ENCODE results near the gene CREB1. TPM values are rescaled to one million over a fixed set of nuclear protein-coding genes. Genes with fewer than 3 reads are reported as not detected.

Gene CREB1
- total RNA-seq: 56.5 TPM

DNA sequence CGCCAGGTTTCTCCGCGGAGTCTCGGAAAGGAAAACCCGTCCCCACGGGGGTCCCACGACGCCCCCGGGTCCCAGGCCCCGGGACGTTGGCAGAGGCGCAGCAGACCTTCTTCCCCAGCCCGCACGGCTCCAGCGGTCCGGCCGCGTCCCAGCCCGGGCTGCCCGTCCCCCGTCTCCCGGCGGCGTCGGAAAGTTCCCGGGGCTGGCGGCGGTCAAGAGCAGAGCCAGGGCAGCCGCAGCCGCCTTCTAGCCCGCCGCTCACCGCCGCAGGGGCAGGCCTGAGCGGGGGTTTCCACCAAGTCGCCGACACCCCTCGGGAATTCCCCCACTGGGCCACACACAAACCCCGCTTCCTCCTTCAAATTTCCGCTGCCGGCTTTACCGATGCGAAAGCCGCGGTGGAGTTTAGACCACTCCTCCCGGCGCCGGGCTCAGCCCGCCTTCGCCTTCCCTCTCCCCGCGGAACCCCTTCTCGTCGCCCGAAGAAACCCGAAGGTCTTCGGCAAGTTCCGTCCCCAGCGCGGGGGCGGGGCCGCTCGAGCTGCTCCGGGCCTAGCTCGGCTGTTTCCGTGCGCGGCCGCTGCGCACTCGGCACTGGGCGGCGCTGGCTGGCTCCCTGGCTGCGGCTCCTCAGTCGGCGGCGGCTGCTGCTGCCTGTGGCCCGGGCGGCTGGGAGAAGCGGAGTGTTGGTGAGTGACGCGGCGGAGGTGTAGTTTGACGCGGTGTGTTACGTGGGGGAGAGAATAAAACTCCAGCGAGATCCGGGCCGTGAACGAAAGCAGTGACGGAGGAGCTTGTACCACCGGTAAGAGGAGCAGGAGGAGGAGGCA lies at the start of gene CREB1:
Gene CREB1, plus strand, starts transcription at position 633 of the 830 bp plus-strand sequence. CDS start 25,674 bp downstream, outside the sequence.

DNA sequence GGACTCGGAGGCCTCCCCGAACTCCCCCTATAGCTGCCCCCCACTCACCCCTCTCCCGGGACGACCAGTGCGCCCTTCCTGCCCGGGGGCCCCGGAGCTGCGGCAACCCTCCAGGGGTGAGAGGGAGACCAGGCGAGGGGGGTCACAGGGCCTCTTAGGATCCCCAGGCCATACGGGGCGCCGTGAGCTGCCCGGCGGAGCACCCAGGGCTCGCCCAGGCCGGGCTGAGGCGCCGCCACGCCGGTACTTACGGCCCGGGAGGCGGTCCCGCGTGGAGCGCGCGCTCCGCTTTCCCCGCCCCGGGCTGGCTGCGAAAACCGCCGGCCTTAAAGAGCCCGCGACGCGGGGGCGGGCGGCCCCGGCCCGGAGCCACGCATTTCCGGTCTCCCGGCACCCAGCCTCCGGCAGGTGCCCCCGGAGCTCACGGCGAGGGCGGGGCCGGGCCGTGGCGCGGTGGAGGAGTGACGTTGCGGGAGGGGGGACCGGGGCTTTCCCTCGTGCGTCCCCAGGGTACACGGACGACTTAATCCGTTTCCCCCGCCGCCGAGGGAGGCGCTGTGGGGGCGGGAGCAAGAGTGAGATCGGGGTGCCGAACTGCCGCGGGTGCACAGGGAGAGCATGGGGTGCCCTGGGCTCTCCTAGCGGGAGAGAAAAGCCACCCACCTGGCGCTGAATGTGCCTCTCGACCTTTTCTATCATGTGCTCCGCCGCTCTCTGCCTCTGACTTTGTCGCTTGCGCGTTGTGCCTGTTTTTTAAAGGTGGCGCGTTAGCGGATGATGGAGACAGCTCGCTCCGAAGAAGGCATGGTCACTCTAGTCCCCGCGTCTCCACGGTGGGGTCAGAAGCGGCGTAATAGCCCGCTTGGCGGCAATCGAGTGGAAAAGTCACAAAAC lies 95.5 kb downstream of the CREB1 start, which contains the start of gene METTL21A:
Gene METTL21A, minus strand, starts transcription at position 381 of the 894 bp plus-strand sequence. CDS start 1,019 bp downstream, outside the sequence.

Other genes with a start within 250 kb of the CREB1 start
- 23.5 TPM for gene METTL21A, start 95.4 kb downstream of the CREB1 start, total RNA-seq
- gene CCNYL1, start 181.7 kb downstream of the CREB1 start, total RNA-seq: 9.2 TPM
- gene FZD5, start 239.9 kb downstream of the CREB1 start, total RNA-seq: 11.9 TPM